HG02981 (cell line): ENCODE measurements around the gene IL27RA.
"Not testable (repeated sequence)": the region's sequence is repeated elsewhere in the genome, so short reads cannot be mapped to it uniquely, and the experiment has no call there.

Experiments used
- ATAC-seq: cut with Tn5 transposase; IDR thresholded peaks from one replicate; pipeline ENCODE4 v1.9.1; 2021; ENCODE audit warnings: mild to moderate bottlenecking, moderate library complexity; ENCODE audit not compliant: unreplicated experiment

The IL27RA gene

GRCh38 chr19:14027856-14028450 is 3.6 kb upstream of the IL27RA start, which contains the start of gene RLN3:
RLN3 (plus strand) TSS chr19:14028148; CDS start chr19:14028205, 57 bp downstream.
- no peak for ATAC-seq

GRCh38 chr19:14028901-14029300 is 2.7 kb upstream of the IL27RA start:
- no peak for ATAC-seq

- ATAC-seq = no peak
These were observed 404 bp upstream of the IL27RA start for GRCh38 chr19:14030997-14031718.

GRCh38 chr19:14033946-14034345 is 2.4 kb downstream of the IL27RA start:
- no peak for ATAC-seq

GRCh38 chr19:14035159-14035558 is 3.6 kb downstream of the IL27RA start:
- ATAC-seq = not testable (repeated sequence)

- no peak for ATAC-seq
These were observed 4.1 kb downstream of the IL27RA start for GRCh38 chr19:14035706-14036105.

- no peak for ATAC-seq
These were observed 7.6 kb downstream of the IL27RA start for GRCh38 chr19:14039181-14039580.

- ATAC-seq = not testable (repeated sequence)
These were observed 11.4 kb downstream of the IL27RA start for GRCh38 chr19:14042659-14043608.

- ATAC-seq = not testable (repeated sequence)
These were observed 16.3 kb downstream of the IL27RA start for GRCh38 chr19:14047866-14048265.

GRCh38 chr19:14048443-14049153 is 17.0 kb downstream of the IL27RA start:
- no peak for ATAC-seq

- ATAC-seq = no peak
These were observed 18.9 kb downstream of the IL27RA start for GRCh38 chr19:14050512-14050911.

GRCh38 chr19:14050961-14051360 is 19.4 kb downstream of the IL27RA start:
- ATAC-seq = not testable (repeated sequence)

- no peak for ATAC-seq
These were observed 20.4 kb downstream of the IL27RA start for GRCh38 chr19:14051980-14052379.

GRCh38 chr19:14052470-14052869 is 20.9 kb downstream of the IL27RA start:
- no peak for ATAC-seq

GRCh38 chr19:14053032-14053431 is 21.5 kb downstream of the IL27RA start:
- ATAC-seq = no peak

- ATAC-seq = no peak
These were observed 21.9 kb downstream of the IL27RA start for GRCh38 chr19:14053500-14053899.

GRCh38 chr19:14054099-14054498 is 22.5 kb downstream of the IL27RA start:
- no peak for ATAC-seq

GRCh38 chr19:14054721-14055120 is 23.2 kb downstream of the IL27RA start:
- ATAC-seq = no peak

GRCh38 chr19:14055396-14055795 is 23.8 kb downstream of the IL27RA start:
- no peak for ATAC-seq

GRCh38 chr19:14056069-14056666 is 24.6 kb downstream of the IL27RA start:
- ATAC-seq = no peak
